BLaER1 (cell line): ENCODE data around the gene TEAD1.

ENCODE experiments used
- H3K27ac ChIP-seq: shearing (Covaris generic); formaldehyde crosslinking; 2 replicates; pipeline ENCODE4 v1.8.1; 2022
- H3K27me3 ChIP-seq: shearing (Covaris generic); formaldehyde crosslinking; 2 replicates; pipeline ENCODE4 v1.8.1; 2022
- H3K36me3 ChIP-seq: shearing (Covaris generic); formaldehyde crosslinking; 2 replicates; pipeline ENCODE4 v1.8.1; 2022
- H3K4me1 ChIP-seq: shearing (Covaris generic); formaldehyde crosslinking; 2 replicates; pipeline ENCODE4 v1.8.1; 2022
- H3K4me2 ChIP-seq: shearing (Covaris generic); formaldehyde crosslinking; 2 replicates; pipeline ENCODE4 v1.8.1; 2022
- H3K4me3 ChIP-seq: shearing (Covaris generic); formaldehyde crosslinking; 2 replicates; pipeline ENCODE4 v1.8.1; 2022
- H3K9ac ChIP-seq: shearing (Covaris generic); formaldehyde crosslinking; 2 replicates; pipeline ENCODE4 v1.8.1; 2022
- H3K9me3 ChIP-seq: shearing (Covaris generic); formaldehyde crosslinking; 2 replicates; pipeline ENCODE4 v1.8.1; 2022
- H4K20me1 ChIP-seq: shearing (Covaris generic); formaldehyde crosslinking; 2 replicates; pipeline ENCODE4 v1.8.1; 2022
- Cebpa-rat ChIP-seq: shearing (Covaris generic); IDR thresholded peaks from 2 replicates; pipeline ENCODE4 v1.8.1; 2022

TEAD1 gene

GRCh38 chr11:12845739-12846358 is 171.6 kb downstream of the TEAD1 start:
- no peaks in the 10 kb centered on the region for H3K27me3 ChIP-seq
- H3K9ac ChIP-seq: no peak overlapping the region
- H3K4me2 ChIP-seq: peak overlapping the region; percentile 65
- no peaks in the 10 kb centered on the region for H4K20me1 ChIP-seq
- H3K27ac ChIP-seq: no peak overlapping the region; the same call in 1 of the 2 replicates
- H3K36me3 ChIP-seq: no peaks in the 10 kb centered on the region
- no peak for TF ChIP-seq Cebpa-rat
- H3K4me3 ChIP-seq: no peak overlapping the region
- H3K4me1 ChIP-seq: peaks cover 58% of the 10 kb centered on the region
- H3K9me3 ChIP-seq: no peaks in the 10 kb centered on the region

- no peaks in the 10 kb centered on the region for H3K27me3 ChIP-seq
- H3K4me1 ChIP-seq: peaks cover 51% of the 10 kb centered on the region
- no peak for TF ChIP-seq Cebpa-rat
- no peak overlapping the region; the same call in 1 of the 2 replicates for H3K9ac ChIP-seq
- H3K27ac ChIP-seq: peak overlapping the region; percentile 52; the same call in 1 of the 2 replicates
- no peak overlapping the region for H3K4me3 ChIP-seq
- H3K9me3 ChIP-seq: no peaks in the 10 kb centered on the region
- H3K36me3 ChIP-seq: no peaks in the 10 kb centered on the region
- no peaks in the 10 kb centered on the region for H4K20me1 ChIP-seq
- H3K4me2 ChIP-seq: peak overlapping the region; percentile 65
Observed at GRCh38 chr11:12846786-12847615, 172.8 kb downstream of the TEAD1 start.

GRCh38 chr11:12848413-12848812 is 174.2 kb downstream of the TEAD1 start:
- H3K9ac ChIP-seq: no peak overlapping the region
- no peaks in the 10 kb centered on the region for H3K9me3 ChIP-seq
- peaks cover 37% of the 10 kb centered on the region for H3K4me1 ChIP-seq
- no peak overlapping the region for H3K4me2 ChIP-seq
- no peaks in the 10 kb centered on the region for H3K36me3 ChIP-seq
- no peaks in the 10 kb centered on the region for H3K27me3 ChIP-seq
- no peak for TF ChIP-seq Cebpa-rat
- H3K27ac ChIP-seq: no peak overlapping the region
- H3K4me3 ChIP-seq: no peak overlapping the region
- no peaks in the 10 kb centered on the region for H4K20me1 ChIP-seq

DNA sequence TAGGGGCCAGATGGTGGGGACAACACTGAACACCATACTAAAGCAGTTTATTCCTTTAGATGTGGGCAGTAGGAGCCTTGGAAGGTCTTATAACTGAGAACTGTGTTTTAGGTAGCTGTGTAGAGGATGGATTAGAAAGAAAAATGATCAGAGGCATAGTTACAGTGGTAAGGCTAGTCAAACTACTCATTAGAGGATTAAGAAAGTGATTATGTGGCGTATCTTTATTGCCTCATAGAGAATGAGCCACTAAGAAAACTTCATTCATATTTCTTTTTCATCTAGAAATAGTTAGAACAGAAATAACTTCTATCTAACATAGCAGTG is 179.1 kb downstream of the TEAD1 start:
- Histone ChIP-seq H3K4me2 (no peak overlapping the region), H3K9ac (no peak overlapping the region), H3K4me3 (no peak overlapping the region), H3K27me3 (no peaks in the 10 kb centered on the region), H3K36me3 (no peaks in the 10 kb centered on the region), H4K20me1 (no peaks in the 10 kb centered on the region), H3K9me3 (no peaks in the 10 kb centered on the region), H3K4me1 (no peaks in the 10 kb centered on the region), H3K27ac (no peak overlapping the region)
- no peak for TF ChIP-seq Cebpa-rat

DNA sequence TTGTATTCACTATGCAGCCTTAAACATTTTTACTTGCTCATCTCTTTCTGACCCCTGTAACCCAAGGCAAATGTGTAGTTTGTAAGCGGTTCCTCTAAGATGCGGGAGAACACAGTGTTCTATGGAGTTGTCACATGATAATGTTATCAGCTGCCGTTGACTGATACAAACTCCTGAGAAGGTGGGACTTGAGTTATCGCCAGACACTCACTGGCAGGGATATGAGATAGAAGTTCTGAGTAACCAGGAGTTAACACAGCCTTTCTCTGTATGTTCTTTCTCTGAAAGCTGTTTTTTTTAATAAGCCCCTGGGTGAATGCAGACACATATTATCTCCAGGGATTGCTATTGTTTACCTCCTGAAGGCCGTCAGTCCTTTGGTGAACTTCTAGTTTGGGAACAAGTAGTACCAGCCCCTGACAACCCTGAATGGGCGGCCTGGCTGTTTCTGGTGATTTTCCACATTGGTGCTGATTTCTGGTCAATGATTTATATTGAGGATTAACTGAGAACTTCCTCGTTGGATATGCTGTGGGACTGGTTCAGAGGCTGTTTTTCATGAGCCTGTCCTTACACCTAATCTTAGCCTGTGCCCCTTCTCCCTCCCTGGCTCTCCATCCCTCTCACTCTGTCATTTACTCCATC is 179.6 kb downstream of the TEAD1 start:
- Histone ChIP-seq H3K4me3 (no peak overlapping the region), H3K27me3 (no peaks in the 10 kb centered on the region), H3K27ac (no peak overlapping the region), H3K36me3 (no peaks in the 10 kb centered on the region), H3K9me3 (no peaks in the 10 kb centered on the region), H3K4me1 (no peaks in the 10 kb centered on the region), H4K20me1 (no peaks in the 10 kb centered on the region), H3K9ac (no peak overlapping the region), H3K4me2 (no peak overlapping the region)
- TF ChIP-seq Cebpa-rat: no peak

GRCh38 chr11:12854297-12854661 is 180.1 kb downstream of the TEAD1 start:
- Histone ChIP-seq H3K4me1 (no peaks in the 10 kb centered on the region), H3K9ac (no peak overlapping the region), H3K4me3 (no peak overlapping the region), H3K27ac (no peak overlapping the region), H3K36me3 (no peaks in the 10 kb centered on the region), H4K20me1 (no peaks in the 10 kb centered on the region), H3K4me2 (no peak overlapping the region), H3K9me3 (no peaks in the 10 kb centered on the region), H3K27me3 (no peaks in the 10 kb centered on the region)
- TF ChIP-seq Cebpa-rat: no peak

DNA sequence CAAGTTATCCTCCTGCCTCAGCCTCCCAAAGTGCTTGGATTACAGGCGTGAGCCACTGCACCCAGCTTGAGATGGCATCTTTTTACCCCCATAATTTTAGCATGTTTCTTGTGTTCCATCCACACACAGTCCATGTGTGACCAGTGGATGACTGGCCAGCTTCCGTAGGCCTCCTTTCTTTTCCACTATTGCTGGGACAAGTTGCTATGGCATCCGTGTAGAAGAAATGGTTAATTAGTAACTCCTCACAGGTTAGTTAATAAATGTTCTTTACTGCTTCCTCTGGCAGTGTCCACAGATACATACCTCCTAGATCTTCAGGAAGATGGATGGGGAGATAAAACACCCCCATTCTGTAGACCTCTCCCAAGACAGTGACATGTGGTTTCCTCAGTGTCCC is 180.6 kb downstream of the TEAD1 start:
- no peak for TF ChIP-seq Cebpa-rat
- Histone ChIP-seq H3K27ac (no peak overlapping the region), H3K4me2 (no peak overlapping the region), H3K9me3 (no peaks in the 10 kb centered on the region), H3K4me1 (no peaks in the 10 kb centered on the region), H3K4me3 (no peak overlapping the region), H4K20me1 (no peaks in the 10 kb centered on the region), H3K27me3 (no peaks in the 10 kb centered on the region), H3K9ac (no peak overlapping the region), H3K36me3 (no peaks in the 10 kb centered on the region)

GRCh38 chr11:12856338-12856737 is 182.1 kb downstream of the TEAD1 start:
- Histone ChIP-seq H3K36me3 (no peaks in the 10 kb centered on the region), H4K20me1 (no peaks in the 10 kb centered on the region), H3K9me3 (no peaks in the 10 kb centered on the region), H3K4me3 (no peak overlapping the region), H3K4me2 (no peak overlapping the region), H3K9ac (no peak overlapping the region), H3K4me1 (no peaks in the 10 kb centered on the region), H3K27ac (no peak overlapping the region), H3K27me3 (no peaks in the 10 kb centered on the region)
- no peak for TF ChIP-seq Cebpa-rat

DNA sequence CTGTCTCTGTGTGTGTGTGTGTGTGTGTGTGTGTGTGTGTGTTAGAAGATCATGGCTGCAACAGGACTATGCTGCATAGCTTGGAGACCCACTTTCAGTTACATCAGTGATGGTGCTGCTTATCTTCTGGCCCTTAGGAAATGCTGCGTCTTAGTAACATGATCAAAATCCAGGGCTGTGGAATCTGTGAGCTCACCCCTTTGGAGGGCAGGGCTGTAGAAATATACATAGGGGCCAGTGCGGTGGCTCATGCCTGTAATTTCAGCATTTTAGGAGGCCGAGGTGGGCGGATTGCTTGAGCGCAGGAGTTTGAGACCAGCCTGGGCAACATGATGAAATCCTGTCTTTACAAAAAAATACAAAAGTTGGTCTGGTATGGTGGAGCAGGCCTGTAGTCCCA is 183.4 kb downstream of the TEAD1 start:
- Histone ChIP-seq H3K36me3 (no peaks in the 10 kb centered on the region), H3K9ac (no peak overlapping the region), H3K9me3 (no peaks in the 10 kb centered on the region), H3K4me1 (no peaks in the 10 kb centered on the region), H3K4me3 (no peak overlapping the region), H3K27ac (no peak overlapping the region), H3K4me2 (no peak overlapping the region), H4K20me1 (no peaks in the 10 kb centered on the region), H3K27me3 (no peaks in the 10 kb centered on the region)
- TF ChIP-seq Cebpa-rat: no peak
